Measurements from ENCODE around the gene GABRR3. TPM values are rescaled to one million over a fixed set of nuclear protein-coding genes. Genes with fewer than 3 reads are reported as not detected.

Gene GABRR3
- total RNA-seq (2012; rRNA removed): not detected in 2 replicates

- Histone ChIP-seq H3K9me3 (replicated peaks; ENCODE audit: low read length) (no peaks in the 10 kb centered on the region), H3K4me2 (ENCODE audit: low read length) (no peak within 1 kb of the TSS), H3K9ac (ENCODE audit: low read depth, low read length) (no peak within 1 kb of the TSS), H3K4me3 (ENCODE audit: low read length) (no peak within 1 kb of the TSS), H3K36me3 (ENCODE audit: insufficient read depth, low read length) (no peaks in the 10 kb centered on the region), H3K4me1 (ENCODE audit: control insufficient read depth, insufficient read depth, low read length) (no peaks in the 10 kb centered on the region), H3K27me3 (ENCODE audit: control insufficient read depth, insufficient read depth, low read length) (peaks cover 64% of the 10 kb centered on the region)
Observed at GRCh38 chr3:98035208-98035607, at the start of gene GABRR3. TSS of gene GABRR3 (minus strand) at chr3:98035315. CDS start at chr3:98034987, 328 bp downstream.

DNA sequence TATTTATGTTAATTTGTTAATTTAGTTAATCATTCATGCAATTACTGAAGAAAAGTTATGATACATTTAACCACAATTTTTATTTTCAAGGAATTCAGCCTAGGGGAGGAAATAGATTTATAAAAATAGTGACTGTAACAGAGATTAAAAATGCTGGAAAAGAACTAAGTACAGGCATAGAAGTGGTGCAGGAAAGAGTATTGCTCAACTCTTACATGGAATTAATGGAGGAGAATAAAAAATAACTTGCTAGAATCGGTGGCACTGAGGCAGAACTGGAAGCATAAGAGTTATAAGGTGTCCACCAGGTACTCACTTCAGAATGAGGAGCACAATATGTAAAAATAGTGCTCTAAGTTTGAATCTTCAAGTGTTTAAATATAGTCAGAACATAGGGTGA is 38.4 kb upstream of the GABRR3 start:
- peaks cover 8% of the 10 kb centered on the region for H3K27me3 ChIP-seq (ENCODE audit: control insufficient read depth, insufficient read depth, low read length)
- no peaks in the 10 kb centered on the region for H3K4me1 ChIP-seq (ENCODE audit: control insufficient read depth, insufficient read depth, low read length)
- no peaks in the 10 kb centered on the region for H3K9me3 ChIP-seq (replicated peaks; ENCODE audit: low read length)
- H3K36me3 ChIP-seq (ENCODE audit: insufficient read depth, low read length): no peaks in the 10 kb centered on the region
- no peak overlapping the region for H3K4me3 ChIP-seq (ENCODE audit: low read length)
- no peak overlapping the region for H3K4me2 ChIP-seq (ENCODE audit: low read length)
- no peak overlapping the region for H3K9ac ChIP-seq (ENCODE audit: low read depth, low read length)

DNA sequence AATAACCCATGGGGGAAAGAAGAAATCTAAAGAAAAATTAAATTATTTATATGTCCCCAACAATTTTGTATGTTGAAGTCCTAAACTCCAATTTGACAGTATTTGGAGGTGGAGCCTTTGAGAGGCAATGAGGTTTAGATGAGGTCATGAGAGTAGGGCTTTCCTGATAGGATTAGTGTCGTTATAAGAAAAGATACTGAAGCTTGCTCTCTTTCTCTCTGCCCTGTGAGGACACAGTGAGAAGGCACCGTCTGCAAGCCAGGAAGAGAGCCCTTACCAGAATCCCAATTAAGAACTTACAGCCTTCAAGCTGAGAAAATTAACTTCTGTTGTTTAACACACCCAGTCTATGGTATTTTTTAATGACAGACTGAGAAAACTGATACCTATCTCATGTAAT is 35.7 kb upstream of the GABRR3 start:
- Histone ChIP-seq H3K4me2 (ENCODE audit: low read length) (no peak overlapping the region), H3K36me3 (ENCODE audit: insufficient read depth, low read length) (no peaks in the 10 kb centered on the region), H3K9me3 (replicated peaks; ENCODE audit: low read length) (no peaks in the 10 kb centered on the region), H3K9ac (ENCODE audit: low read depth, low read length) (no peak overlapping the region), H3K27me3 (ENCODE audit: control insufficient read depth, insufficient read depth, low read length) (peaks cover 12% of the 10 kb centered on the region), H3K4me3 (ENCODE audit: low read length) (no peak overlapping the region), H3K4me1 (ENCODE audit: control insufficient read depth, insufficient read depth, low read length) (no peaks in the 10 kb centered on the region)

DNA sequence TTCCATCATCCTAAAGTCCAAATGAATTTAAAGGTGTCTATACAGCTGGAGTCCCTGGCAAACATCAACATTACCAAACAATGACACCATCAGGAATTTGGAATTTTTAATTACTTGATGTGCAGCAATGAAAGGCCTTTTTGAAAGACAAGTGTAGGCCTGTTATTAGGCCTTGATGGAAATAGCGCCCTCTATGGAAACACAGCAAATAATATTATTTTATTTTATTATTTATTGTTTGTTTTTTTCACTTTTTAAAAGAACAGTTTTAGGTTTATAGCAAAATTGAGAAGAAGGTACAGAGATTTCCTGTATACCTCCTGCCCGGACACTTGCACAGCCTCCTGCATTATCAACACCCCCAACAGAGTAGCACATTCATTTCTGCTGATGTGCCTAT is 33.7 kb upstream of the GABRR3 start:
- Histone ChIP-seq H3K4me2 (ENCODE audit: low read length) (no peak overlapping the region), H3K9ac (ENCODE audit: low read depth, low read length) (no peak overlapping the region), H3K27me3 (ENCODE audit: control insufficient read depth, insufficient read depth, low read length) (peaks cover 16% of the 10 kb centered on the region), H3K4me1 (ENCODE audit: control insufficient read depth, insufficient read depth, low read length) (no peaks in the 10 kb centered on the region), H3K9me3 (replicated peaks; ENCODE audit: low read length) (no peaks in the 10 kb centered on the region), H3K4me3 (ENCODE audit: low read length) (no peak overlapping the region), H3K36me3 (ENCODE audit: insufficient read depth, low read length) (no peaks in the 10 kb centered on the region)

DNA sequence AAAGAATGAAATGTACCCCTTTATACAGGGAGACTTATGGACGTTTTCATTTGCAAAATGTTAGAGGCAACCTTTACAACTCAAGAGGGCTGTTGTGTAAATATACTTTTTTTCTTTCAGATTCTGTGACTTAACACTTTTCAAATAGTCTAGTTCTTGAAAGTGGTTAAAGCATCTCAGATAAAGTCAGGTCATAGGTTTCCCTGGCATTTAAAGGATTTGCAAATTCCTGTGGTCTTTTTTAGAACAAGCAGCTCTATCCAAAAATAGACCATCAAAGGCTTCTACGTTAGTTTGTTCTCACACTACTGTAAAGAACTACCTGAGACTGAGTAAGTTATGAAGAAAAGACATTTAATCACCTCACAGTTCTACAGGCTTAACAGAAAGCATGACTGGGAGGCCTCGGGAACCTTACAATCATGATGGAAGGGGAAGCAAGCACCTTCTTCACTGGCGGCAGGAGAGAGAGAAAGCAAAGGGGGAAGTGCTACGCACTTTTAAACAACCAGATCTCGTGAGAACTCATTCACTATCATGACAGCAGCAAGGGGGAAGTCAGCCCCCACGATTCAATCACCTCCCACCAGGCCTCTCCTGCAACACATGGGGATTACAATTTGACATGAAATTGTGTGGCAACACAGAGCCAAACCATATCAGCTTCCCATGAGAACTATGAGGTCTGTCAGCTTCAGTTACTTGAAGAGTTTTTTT is 23.3 kb upstream of the GABRR3 start:
- H3K4me3 ChIP-seq (ENCODE audit: low read length): no peak overlapping the region
- H3K4me1 ChIP-seq (ENCODE audit: control insufficient read depth, insufficient read depth, low read length): no peaks in the 10 kb centered on the region
- H3K36me3 ChIP-seq (ENCODE audit: insufficient read depth, low read length): no peaks in the 10 kb centered on the region
- peaks cover 4% of the 10 kb centered on the region for H3K27me3 ChIP-seq (ENCODE audit: control insufficient read depth, insufficient read depth, low read length)
- no peak overlapping the region for H3K4me2 ChIP-seq (ENCODE audit: low read length)
- H3K9me3 ChIP-seq (replicated peaks; ENCODE audit: low read length): no peaks in the 10 kb centered on the region
- no peak overlapping the region for H3K9ac ChIP-seq (ENCODE audit: low read depth, low read length)

DNA sequence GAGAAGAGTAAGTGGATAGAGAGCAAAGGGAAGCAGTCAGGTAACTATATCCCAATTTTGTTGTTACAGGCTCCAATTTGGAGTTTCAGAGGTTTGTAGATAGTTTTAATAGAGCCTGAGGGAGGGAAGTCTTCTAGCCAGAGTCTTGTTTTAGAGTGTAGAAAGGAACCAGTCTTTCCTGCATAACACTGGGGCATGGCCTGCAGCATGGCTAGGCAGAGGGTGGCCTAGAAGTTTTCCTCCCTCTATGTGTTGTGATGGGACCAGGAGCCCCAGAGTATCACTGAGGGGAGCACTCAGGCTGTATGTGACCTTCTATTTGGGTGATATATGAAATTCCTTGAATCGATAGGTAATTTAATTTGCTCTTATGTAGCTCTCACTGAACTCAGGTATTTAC is 22.5 kb upstream of the GABRR3 start:
- Histone ChIP-seq H3K4me1 (ENCODE audit: control insufficient read depth, insufficient read depth, low read length) (no peaks in the 10 kb centered on the region), H3K4me2 (ENCODE audit: low read length) (no peak overlapping the region), H3K27me3 (ENCODE audit: control insufficient read depth, insufficient read depth, low read length) (peaks cover 4% of the 10 kb centered on the region), H3K4me3 (ENCODE audit: low read length) (no peak overlapping the region), H3K9ac (ENCODE audit: low read depth, low read length) (no peak overlapping the region), H3K36me3 (ENCODE audit: insufficient read depth, low read length) (no peaks in the 10 kb centered on the region), H3K9me3 (replicated peaks; ENCODE audit: low read length) (no peaks in the 10 kb centered on the region)

DNA sequence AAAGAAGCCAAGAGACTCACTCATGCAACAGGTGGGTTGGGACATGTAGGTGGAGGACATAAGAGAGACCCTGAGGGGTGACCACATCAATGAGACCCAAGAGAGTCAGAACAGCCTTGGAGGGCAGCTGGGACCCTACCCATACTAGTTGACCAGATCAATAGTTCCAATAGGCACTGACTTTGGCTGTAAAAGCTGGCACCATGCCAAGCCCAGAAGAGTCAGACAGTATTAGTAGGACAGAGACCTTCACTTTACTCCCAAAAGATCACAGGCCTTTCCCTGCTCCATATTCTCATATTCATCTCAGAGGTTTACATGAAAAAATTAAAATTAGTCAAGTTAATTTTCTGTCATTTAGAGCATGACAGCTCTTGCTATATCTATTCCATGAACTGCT is 20.9 kb upstream of the GABRR3 start:
- no peaks in the 10 kb centered on the region for H3K9me3 ChIP-seq (replicated peaks; ENCODE audit: low read length)
- no peak overlapping the region for H3K9ac ChIP-seq (ENCODE audit: low read depth, low read length)
- H3K4me3 ChIP-seq (ENCODE audit: low read length): no peak overlapping the region
- H3K4me1 ChIP-seq (ENCODE audit: control insufficient read depth, insufficient read depth, low read length): no peaks in the 10 kb centered on the region
- no peaks in the 10 kb centered on the region for H3K36me3 ChIP-seq (ENCODE audit: insufficient read depth, low read length)
- peaks cover 4% of the 10 kb centered on the region for H3K27me3 ChIP-seq (ENCODE audit: control insufficient read depth, insufficient read depth, low read length)
- no peak overlapping the region for H3K4me2 ChIP-seq (ENCODE audit: low read length)

GRCh38 chr3:98049271-98049670 is 14.2 kb upstream of the GABRR3 start:
- Histone ChIP-seq H3K36me3 (ENCODE audit: insufficient read depth, low read length) (no peaks in the 10 kb centered on the region), H3K9me3 (replicated peaks; ENCODE audit: low read length) (no peaks in the 10 kb centered on the region), H3K27me3 (ENCODE audit: control insufficient read depth, insufficient read depth, low read length) (peaks cover 24% of the 10 kb centered on the region), H3K4me1 (ENCODE audit: control insufficient read depth, insufficient read depth, low read length) (no peaks in the 10 kb centered on the region), H3K4me3 (ENCODE audit: low read length) (no peak overlapping the region), H3K4me2 (ENCODE audit: low read length) (no peak overlapping the region), H3K9ac (ENCODE audit: low read depth, low read length) (no peak overlapping the region)

- H3K4me3 ChIP-seq (ENCODE audit: low read length): no peak overlapping the region
- H3K27me3 ChIP-seq (ENCODE audit: control insufficient read depth, insufficient read depth, low read length): peaks cover 26% of the 10 kb centered on the region
- no peak overlapping the region for H3K4me2 ChIP-seq (ENCODE audit: low read length)
- no peaks in the 10 kb centered on the region for H3K9me3 ChIP-seq (replicated peaks; ENCODE audit: low read length)
- no peak overlapping the region for H3K9ac ChIP-seq (ENCODE audit: low read depth, low read length)
- H3K4me1 ChIP-seq (ENCODE audit: control insufficient read depth, insufficient read depth, low read length): no peaks in the 10 kb centered on the region
- H3K36me3 ChIP-seq (ENCODE audit: insufficient read depth, low read length): no peaks in the 10 kb centered on the region
Observed at GRCh38 chr3:98048586-98048985, 13.5 kb upstream of the GABRR3 start.

- Histone ChIP-seq H3K36me3 (ENCODE audit: insufficient read depth, low read length) (no peaks in the 10 kb centered on the region), H3K27me3 (ENCODE audit: control insufficient read depth, insufficient read depth, low read length) (peaks cover 33% of the 10 kb centered on the region)
Observed at GRCh38 chr3:98041350-98041749, 6.2 kb upstream of the GABRR3 start.

DNA sequence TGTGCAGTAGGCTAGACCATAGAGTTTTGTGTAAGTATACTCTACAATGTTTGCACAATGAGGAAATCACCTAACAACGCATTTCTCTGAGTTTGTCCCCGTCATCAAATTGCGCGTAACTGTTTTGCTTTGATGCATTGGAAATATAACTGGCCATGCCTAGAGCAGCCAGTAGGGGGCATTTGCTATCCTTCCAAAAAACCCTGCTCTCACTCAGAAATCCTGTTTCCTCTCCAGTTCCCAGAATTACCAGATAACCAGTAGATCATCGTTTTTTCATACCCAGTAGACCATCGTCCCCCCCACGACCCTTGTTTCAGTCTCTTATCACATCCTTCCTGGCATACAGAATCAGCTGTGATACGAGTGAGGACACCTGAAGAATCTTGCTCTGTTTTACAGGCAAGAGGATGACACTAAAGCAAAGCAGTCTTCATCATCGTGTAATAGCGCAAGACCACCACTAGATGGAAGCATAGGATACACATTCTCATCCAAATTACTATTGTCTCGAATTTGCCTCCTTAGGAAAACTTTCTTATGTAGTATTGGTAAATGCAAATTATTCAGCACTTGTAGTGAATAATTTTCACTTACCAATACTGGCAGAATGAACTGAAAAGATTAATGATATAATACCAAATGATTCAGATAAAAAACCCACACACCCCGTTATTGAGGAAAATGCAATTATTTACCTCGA is 4.4 kb upstream of the GABRR3 start:
- Histone ChIP-seq H3K27me3 (ENCODE audit: control insufficient read depth, insufficient read depth, low read length) (peaks cover 40% of the 10 kb centered on the region), H3K9me3 (replicated peaks; ENCODE audit: low read length) (no peaks in the 10 kb centered on the region), H3K36me3 (ENCODE audit: insufficient read depth, low read length) (no peaks in the 10 kb centered on the region), H3K4me2 (ENCODE audit: low read length) (peak overlapping the region; percentile 94), H3K4me3 (ENCODE audit: low read length) (peak overlapping the region; percentile 68), H3K4me1 (ENCODE audit: control insufficient read depth, insufficient read depth, low read length) (no peaks in the 10 kb centered on the region), H3K9ac (ENCODE audit: low read depth, low read length) (peak overlapping the region; percentile 41)

More at GRCh38 chr3:98041350-98041749, 6.2 kb upstream of the GABRR3 start:
- Histone ChIP-seq H3K4me1 (ENCODE audit: control insufficient read depth, insufficient read depth, low read length) (no peaks in the 10 kb centered on the region), H3K9me3 (replicated peaks; ENCODE audit: low read length) (no peaks in the 10 kb centered on the region), H3K9ac (ENCODE audit: low read depth, low read length) (no peak overlapping the region), H3K4me2 (ENCODE audit: low read length) (no peak overlapping the region), H3K4me3 (ENCODE audit: low read length) (no peak overlapping the region)

DNA sequence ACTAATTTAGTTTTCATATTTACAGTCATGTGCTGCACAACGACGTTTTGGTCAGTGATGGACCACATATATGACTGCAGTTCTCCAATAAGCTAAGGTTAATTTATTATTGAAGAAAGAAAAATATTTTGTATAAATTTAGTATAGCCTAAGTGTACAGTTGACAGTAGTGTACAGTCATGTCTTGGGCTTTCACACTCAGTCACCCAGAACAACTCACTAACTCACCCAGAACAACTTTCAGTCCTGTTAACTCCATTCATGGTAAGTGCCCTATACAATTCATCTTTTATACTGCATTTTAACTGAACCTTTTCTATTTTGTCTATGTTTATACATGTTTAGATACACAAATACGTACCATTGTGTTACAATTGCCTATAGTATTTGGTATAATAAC is 3.8 kb upstream of the GABRR3 start:
- Histone ChIP-seq H3K4me2 (ENCODE audit: low read length) (peak overlapping the region; percentile 94), H3K36me3 (ENCODE audit: insufficient read depth, low read length) (no peaks in the 10 kb centered on the region), H3K9me3 (replicated peaks; ENCODE audit: low read length) (no peaks in the 10 kb centered on the region), H3K9ac (ENCODE audit: low read depth, low read length) (no peak overlapping the region), H3K4me1 (ENCODE audit: control insufficient read depth, insufficient read depth, low read length) (no peaks in the 10 kb centered on the region), H3K4me3 (ENCODE audit: low read length) (no peak overlapping the region), H3K27me3 (ENCODE audit: control insufficient read depth, insufficient read depth, low read length) (peaks cover 40% of the 10 kb centered on the region)

Measured in skeletal muscle satellite cell (primary cell).